NCI-H1930 (cell line): ENCODE results near the gene CGNL1.

ENCODE experiments used
- DNase-seq, 2 experiments: peaks; one replicate each; lab custom pipeline; 2025; lab: John Stamatoyannopoulos, UW

The CGNL1 gene

DNA sequence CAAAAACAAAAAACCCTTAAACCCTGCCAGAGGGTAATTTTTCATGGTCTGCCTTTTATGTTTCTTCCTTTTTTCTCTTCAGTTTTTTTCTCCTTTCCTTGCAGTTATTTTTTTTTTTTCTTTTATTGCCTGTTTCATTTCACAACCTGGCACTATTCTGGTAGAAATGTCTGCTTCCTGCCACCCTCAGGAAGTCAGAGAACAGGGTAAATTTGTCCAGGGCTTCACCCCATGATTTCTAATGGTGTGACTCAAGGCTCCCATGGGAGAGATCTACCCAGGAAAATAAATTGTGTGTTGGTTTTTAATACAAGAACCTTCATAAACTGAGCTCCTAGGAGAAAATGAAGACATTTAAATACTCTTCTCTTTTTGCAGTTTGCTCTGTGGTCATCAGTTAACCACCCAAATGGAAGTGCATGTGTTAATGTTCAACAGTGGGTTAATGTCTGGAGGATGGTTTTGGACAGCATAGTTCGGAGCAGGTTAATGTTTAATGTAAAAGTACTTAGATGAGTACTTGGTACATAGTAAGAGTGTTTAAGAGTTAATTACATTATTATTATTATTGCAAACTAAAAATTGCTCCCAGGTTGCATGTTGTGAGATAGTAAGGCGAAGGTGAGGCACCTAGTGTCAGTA is 45.9 kb downstream of the CGNL1 start:
- DNase-seq = no peak

DNA sequence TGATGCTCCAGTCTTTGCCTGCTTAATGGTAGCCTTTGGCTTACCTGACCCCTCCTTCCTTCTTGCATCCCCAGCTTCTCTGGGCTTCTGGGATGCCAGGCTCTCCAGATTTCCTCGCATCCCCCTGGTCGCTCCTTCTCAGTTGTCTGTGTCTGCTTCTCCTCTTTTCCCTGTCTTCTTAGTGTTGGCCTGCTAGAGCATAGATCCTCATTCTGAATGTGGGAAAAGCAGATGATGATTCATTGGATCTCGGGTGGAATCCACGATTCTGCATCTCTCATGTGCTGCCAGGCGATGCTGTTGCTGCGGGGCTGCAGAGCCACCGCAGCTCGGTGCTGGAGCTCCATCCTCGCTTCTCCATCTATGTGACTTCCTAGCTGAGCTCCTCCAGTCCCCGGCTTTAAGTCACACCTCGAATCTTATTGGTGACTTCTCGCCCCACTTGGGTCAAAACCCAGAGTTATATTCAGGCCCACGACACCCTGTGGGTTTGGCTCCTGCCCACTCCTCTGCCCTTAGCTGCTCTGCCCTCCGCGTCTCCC is 47.4 kb downstream of the CGNL1 start:
- DNase-seq = no peak

DNA sequence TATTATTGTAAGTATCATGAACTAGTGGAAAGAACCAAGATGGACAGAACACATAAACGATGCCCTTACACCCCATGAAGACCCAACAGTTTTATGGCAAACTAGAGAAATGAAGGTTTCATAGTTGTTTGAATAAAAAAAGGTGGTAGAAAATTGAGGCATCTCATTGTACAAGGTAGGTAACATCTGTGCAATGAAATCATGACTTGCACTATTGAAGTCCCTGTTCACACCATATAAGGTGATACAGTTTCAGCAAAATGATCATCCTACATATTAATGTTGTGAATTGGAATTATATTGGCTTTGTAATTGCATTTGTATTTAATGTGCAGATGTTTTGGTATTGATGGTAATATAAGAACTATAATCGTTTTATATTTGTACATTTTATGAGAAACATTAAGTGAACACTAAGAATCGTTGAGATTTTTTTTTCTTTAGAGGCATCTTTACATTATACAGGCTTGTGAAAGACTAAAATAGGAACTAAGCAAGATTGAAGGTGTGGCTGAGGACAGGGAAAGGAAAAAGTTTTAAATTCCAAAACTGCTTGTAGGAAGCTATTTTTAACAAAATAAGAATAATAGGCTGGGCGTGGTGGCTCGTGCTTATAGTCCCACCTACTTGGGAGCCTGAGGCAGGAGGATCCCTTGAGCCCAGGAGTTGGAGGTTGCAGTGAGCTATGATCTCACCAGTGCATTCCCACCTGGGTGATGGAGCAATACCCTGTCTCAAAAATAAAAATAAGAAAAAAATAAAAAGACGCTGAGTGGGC is 48.5 kb downstream of the CGNL1 start:
- no peak for DNase-seq

DNA sequence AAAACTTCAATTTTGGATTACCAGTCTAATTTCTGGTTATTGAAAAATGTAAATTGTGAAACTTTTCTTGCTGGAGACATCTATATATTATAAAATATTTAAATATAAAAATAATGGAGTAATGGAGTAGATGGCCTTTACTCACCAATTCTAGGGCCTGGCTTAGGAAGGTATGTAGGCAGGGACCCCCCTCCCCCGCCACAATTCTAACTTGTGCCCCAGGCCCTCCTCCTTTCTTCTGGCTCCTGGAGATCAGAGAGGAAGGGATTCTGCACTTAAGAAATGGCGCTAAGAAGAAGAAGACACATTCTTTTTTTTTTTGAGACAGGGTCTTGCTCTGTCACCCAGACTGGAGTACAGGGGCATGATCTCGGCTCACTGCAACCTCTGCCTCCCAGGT is 49.5 kb downstream of the CGNL1 start:
- no peak for DNase-seq

DNA sequence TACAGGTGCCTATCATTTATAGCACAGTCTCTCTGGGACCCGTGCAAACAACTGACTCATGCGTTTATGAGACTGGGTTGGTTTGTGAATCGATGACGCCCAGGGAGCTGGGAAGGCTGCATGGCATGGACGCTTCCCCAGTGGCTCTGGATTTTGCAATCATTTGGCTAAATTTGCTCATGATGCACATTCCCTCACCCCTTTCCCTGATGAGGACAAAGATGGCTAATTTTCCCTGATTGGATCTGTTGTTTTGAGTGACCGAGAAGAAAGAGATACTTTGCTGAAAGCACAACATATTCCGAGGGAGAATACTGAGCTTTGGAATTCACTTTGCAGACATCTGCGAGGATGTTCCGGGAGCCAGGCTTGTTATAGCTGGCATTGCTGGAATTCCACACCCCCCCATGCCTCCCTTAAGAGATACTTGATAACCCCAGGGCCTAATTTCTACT is 51.1 kb downstream of the CGNL1 start:
- DNase-seq = no peak

DNA sequence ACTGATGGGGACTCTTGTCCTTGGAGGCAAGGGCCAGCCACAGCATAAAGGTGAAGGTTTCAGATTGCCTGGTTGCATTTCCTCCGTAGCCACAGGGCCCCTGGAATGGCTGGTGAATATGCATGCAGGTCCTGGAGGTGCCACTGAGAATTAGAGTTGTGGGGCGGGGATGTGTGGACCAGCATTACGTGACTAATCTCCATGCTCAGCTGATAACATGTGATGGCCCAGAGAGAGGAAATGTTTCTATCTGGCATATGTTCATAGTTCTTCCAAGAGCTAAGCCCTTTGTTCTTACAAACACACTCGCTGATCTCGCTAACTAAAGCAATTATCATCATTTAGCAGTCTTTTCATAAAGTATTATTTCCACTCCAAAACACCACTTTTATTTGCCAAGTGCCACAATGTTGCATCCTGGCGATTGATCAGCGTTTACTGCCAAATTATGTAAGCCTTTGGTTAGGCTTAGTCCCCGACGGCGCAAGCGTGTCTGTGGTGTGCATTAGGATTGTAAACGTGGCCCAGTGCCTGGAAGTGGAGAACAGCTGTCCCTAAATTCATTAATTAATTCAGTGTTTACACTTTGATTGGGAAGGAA is 55.9 kb downstream of the CGNL1 start:
- no peak for DNase-seq

DNA sequence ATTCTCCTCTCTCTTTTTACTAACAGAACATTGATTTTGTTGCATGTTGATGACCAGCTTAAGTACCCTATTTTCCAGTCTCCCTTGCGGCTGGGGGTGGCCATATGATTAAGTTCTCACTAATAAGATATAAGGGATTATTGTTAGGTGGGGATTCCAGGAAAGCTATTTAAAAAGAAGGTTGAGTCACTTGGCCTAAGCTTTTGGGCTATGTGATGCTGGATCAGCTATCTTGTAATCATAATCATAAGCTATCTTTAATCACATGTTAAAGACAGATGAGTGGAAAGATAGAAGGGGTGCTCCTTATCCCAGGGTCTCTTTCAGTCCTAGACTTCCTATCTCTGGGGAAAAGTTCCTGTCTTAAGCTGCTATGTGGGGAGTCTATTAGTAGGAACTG is 59.9 kb downstream of the CGNL1 start:
- DNase-seq = no peak

DNA sequence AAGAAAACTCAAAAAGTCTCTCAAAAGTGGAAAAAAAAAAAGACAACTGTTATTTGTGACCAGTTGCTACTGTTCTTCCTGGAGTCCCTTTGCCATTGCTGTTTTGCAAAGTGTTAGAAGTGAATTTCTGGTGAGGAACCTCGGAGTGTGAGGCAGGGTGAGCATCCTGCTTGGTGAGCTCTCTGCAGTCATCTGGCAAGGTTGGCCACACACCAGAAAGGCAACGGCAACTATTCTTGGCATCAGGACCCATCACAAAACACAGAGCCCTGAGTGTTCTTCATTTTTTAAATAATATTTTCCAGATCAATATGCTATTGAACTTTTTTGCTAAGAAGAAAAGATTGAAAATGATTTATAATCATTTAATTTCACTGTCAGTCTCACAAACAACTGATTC is 60.7 kb downstream of the CGNL1 start:
- no peak for DNase-seq

DNA sequence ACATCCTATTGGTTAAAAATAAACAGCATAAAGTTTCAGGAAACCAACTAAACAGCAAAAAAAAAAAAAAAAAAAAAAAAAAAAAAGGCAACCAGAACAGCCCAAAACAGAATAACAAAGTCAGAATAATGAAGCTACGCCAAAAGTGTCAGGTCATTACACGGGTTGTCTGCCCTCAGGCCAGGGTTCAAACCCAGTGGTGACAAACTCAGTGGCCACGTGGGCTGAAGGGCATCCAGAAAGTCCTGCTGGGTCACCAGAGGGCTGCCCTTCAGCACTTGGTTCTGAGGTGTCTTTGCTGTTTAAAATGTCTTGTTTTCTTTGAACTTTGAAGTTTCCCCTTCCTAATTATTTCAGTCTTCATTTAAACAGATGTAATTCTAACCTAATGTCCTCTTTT is 61.3 kb downstream of the CGNL1 start:
- DNase-seq = no peak

DNA sequence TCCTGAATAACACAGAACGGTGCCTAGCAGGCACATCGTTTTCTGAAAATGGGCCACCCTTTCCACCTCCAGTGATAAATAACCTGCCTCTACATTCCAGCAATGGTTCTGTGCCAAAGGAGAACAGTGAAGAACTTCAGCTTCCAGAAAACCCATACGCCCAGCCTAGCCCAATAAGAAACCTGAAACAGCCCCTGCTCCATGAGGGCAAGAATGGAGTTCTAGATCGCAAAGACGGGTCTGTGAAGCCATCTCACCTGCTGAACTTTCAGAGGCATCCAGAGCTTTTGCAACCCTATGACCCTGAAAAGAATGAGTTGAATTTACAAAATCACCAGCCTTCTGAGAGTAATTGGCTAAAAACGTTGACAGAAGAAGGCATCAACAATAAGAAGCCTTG is 61.9 kb downstream of the CGNL1 start:
- DNase-seq = no peak

DNA sequence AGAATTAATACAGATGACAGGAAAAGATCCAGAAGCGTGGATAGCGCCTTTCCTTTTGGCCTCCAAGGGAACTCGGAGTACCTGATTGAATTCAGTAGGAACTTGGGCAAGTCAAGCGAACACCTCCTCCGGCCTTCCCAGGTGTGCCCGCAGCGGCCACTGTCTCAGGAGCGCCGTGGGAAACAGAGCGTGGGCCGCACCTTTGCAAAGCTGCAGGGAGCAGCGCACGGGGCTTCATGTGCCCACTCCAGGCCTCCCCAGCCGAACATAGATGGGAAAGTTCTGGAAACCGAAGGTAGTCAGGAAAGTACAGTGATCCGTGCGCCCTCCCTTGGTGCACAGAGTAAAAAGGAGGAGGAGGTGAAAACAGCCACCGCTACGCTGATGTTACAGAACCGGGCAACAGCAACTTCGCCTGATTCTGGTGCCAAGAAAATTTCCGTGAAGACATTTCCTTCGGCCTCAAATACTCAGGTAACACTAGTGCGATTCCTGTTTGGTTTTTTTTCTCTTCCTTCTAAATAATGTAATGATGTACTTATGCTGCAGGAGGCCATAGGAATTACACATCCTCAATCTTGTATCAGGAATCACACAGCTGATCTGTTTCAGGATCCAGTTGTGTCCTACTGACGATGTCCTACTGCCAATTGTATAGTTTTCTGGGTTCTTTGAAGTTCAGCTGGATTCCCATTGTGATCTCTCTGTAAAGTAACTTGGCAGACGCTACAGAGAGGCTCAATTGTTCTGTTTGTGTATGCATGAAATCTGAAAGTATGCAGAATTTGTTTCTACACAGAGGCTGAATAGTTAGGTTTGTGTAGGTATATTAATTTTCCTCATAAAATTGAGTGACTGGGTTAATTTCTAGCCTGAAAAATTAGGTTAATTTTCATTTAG is 63.1 kb downstream of the CGNL1 start:
- no peak for DNase-seq

DNA sequence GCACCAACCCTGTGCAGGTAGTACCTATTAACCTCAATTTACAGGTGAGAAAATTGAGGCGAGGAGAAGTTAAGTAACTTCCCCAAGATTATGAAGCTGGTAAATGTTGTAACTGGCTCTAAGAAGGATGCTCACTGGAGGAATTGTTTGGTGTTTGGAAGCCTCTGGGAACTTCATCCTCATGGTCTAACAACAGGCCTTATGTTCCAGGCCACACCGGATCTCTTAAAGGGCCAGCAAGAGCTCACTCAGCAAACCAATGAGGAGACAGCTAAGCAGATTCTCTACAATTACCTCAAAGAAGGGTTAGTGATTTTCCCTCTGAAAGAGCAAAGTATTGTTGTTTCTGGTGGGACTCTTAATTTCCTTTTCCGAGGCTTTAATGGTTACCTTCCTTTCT is 63.9 kb downstream of the CGNL1 start:
- DNase-seq = no peak

DNA sequence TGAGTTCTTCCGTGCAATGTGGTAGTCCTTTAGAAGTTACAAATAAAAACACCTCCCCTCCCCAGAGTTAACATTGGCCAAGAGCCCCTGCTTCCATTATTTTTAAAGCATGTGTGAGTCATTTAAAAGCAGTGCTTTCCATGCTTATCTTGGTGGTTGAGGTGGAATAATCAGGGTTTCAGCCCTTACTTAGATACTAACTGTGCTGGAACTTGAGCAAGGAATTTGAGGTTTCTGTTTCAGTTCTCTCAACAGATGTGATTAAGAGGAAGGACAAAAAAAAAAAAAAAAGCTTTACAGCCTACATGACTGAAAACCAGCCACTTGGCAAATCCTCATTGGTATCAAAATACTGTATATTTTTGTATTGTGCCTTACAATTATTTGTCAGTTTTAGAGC is 64.5 kb downstream of the CGNL1 start:
- DNase-seq = no peak

DNA sequence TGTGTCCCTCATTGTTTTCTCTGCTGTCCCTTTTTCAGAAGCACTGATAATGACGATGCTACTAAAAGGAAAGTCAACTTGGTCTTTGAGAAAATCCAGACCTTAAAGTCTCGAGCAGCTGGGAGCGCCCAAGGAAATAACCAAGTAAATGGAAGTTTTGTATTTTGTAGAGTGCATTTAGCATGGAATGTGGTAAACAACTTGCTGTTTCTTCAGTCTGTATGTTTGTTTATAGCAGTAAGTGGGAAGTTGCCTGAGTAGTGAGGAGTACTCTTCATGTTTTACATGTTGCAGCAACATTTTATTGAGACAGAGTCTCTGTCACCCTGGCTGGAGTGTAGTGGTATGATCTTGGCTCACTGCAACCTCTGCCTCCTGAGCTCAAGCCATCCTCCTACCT is 66.0 kb downstream of the CGNL1 start:
- DNase-seq = no peak

DNA sequence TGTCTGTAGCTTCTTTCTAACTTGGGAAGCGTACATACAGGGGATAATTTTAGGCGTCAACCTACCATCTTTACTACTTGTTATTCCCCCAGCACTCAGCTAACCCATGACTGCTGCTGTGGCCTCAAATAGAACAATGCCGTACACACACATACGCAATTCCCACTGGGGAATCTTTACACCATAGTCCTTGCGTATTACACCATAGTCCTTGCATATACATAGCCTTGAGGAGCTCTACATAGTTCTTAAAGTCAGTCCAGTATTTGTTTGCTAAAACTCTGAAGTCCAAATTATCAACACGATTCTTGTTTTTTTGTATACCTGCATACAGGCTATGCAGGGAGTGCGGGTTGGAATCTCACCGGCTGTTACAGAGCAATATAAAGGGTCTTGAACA is 67.2 kb downstream of the CGNL1 start:
- DNase-seq = no peak

DNA sequence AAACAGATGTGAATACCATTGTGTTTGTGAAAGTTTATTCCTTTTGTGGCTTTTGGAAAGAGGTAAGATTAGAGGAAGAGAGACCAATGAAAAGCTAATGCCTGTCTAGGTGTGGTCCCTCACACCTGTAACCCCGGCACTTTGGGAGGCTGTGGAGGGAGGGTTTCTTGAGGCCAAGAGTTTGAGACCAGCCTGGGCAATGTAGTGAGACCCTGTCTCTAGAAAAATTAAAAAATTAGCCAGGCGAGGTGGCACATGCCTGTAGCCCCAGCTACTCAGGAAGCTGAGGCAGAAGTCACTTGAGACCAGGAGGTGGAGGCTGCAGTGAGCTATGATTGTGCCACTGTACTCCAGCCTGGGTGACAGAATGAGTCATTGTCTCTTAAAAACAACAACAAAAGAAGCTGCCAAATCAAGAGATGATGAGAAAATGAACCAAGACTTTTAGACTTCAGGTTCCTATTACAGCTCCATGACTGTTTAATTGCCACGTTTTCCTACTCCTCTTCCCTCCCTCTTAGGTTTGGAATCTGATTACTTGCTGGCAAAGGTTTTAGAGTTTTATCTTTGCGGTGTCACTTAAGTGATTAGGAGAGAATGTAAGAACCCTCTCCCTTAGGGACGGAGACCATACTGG is 68.7 kb downstream of the CGNL1 start:
- DNase-seq = no peak

DNA sequence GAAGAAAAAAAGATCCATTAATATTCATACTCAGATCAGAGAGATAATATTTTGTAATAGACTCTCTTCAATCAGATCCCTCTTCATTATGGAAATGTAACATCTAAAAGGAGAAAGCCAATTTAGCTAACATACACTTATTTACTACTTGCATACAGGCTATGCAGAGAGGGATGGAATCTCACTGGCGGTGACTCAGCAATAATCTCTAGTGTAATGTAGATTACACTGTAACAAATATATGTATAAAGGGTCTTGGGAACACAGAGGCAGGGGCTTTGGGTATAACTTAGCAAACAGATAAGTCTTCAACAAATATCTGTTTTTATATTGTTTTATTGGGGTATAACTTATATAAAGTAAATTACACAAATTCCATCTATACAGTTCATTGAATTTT is 69.6 kb downstream of the CGNL1 start:
- no peak for DNase-seq

DNA sequence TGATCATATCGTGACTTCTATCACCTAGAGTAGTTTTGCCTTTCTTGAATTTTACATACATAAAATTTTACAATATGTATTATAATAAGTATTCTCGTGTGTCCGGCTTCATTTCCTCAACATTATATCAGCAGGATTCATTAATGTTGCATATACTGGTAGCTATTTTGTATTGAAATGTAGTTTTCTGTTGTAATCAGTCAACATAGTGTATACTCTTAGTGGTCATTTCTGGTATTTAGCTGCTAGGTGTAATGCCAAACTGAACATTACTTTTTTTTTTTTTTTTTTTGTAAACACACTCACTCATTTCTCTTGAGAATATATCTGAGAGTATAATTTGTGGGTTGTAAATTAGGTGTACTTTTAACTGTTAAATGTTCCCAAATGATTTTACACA is 70.1 kb downstream of the CGNL1 start:
- no peak for DNase-seq

DNA sequence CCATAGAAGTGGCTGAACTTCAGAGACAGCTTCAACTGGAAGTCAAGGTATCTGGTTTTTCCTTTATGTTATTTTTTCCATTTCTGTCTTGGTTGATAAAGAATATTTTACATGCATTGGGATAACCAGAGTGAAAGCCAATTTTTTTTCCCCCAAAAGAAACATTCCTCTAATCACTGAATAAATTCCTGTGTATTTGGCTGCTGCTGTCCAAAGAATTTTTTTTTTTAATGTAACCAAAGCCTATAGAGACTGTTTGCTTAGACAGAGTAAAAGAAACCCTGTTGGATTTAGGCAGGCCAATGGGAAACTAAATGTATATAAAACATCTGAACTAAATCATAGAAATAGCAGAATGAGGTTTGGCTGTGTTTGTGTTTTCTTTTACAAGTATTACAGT is 75.2 kb downstream of the CGNL1 start:
- no peak for DNase-seq

DNA sequence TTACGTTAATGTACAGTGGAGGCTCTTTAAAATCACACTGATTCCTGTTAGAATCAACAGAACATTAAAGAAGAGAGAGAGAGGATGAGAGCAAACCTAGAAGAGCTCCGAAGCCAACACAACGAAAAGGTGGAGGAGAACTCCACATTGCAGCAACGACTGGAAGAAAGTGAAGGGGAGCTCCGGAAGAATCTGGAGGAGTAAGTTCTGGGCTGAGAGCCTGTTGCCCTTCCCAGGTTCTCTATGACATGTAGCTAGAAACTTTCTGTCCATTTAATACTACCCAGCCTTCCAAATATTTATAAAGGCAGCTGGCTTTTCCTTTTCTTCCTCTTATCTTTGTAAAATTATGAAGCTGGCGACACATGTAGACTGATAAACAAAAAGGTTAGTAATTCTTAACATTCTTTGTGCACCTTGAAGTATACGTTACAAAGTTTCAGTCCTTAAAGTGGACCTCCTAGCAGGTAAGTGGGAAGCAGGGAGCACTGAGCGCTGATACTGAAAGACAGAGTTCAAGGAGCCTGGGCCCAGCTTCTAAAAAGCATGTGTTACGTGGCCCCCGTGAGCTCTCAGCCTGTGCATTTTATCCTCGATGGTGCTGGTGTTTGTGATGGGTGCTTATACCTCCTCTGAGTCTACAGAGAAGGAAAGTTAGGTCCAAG is 75.9 kb downstream of the CGNL1 start:
- no peak for DNase-seq

DNA sequence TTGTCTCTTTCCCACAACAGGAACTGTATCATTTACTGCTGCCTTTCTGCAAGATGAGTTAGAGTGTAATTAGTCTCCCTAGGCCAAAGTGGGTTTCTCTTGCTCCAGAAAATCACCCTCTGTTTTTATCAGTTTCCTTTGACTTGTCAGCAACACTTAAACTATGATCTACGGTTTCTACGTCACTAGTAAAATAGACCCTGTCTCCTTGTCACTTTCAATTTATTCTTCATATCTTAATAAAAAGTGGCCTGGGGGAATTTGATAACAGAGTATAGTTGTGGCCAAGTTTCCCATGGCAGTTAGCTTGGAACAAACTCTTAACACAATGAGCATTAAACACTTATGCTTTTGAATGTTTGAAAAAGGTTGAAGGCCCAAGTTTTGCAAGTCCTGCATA is 79.6 kb downstream of the CGNL1 start:
- no peak for DNase-seq
